GM23338 (cell line): ENCODE results near the gene NSD2. TPM values are rescaled to one million over a fixed set of nuclear protein-coding genes. Genes with fewer than 3 reads are reported as not detected.

Experiments
- ATAC-seq: fragments of 200-7000 bp; cut with Tn5 transposase; 3 replicates; pipeline ENCODE4 v1.9.1; 2020
- DNase-seq: peaks from one replicate; pipeline ENCODE4 v3.0.0-alpha.2; 2015; ENCODE audit warnings: low spot score
- H2AFZ ChIP-seq: fragments of 200-600 bp; sonication (generic); 2 replicates; pipeline ENCODE4 v1.8.0; 2016; ENCODE audit warnings: antibody characterized with exemption, mild to moderate bottlenecking, moderate library complexity
- H3F3A ChIP-seq: fragments of 200-600 bp; sonication (generic); replicated peaks from 2 replicates; pipeline ENCODE4 v1.8.0; 2017; ENCODE audit warnings: antibody characterized with exemption, mixed run types, low read depth
- H3K27ac ChIP-seq: fragments of 200-600 bp; sonication (generic); 2 replicates; pipeline ENCODE4 v1.6.1; 2016; ENCODE audit warnings: low read depth
- H3K27me3 ChIP-seq: fragments of 200-600 bp; sonication (generic); 2 replicates; pipeline ENCODE4 v1.8.0; 2016; ENCODE audit warnings: mild to moderate bottlenecking, mixed run types, moderate library complexity; ENCODE audit not compliant: insufficient read depth
- H3K36me3 ChIP-seq: fragments of 200-600 bp; sonication (generic); 2 replicates; pipeline ENCODE4 v1.8.0; 2016; ENCODE audit warnings: mild to moderate bottlenecking; ENCODE audit not compliant: insufficient read depth
- H3K4me1 ChIP-seq: fragments of 200-600 bp; sonication (generic); 2 replicates; pipeline ENCODE4 v1.8.0; 2016; ENCODE audit warnings: mild to moderate bottlenecking, moderate library complexity; ENCODE audit not compliant: insufficient read depth
- H3K4me2 ChIP-seq: fragments of 200-600 bp; sonication (generic); 2 replicates; pipeline ENCODE4 v1.7.1; 2017; ENCODE audit warnings: mixed run types
- H3K4me3 ChIP-seq: fragments of 200-600 bp; sonication (generic); 2 replicates; pipeline ENCODE4 v1.6.1; 2016; ENCODE audit warnings: mixed run types
- H3K79me2 ChIP-seq: fragments of 200-600 bp; sonication (generic); replicated peaks from 2 replicates; pipeline ENCODE4 v1.8.0; 2017; ENCODE audit warnings: mild to moderate bottlenecking; ENCODE audit not compliant: insufficient read depth
- H3K9me2 ChIP-seq: fragments of 200-600 bp; sonication (generic); 2 replicates; pipeline ENCODE4 v1.8.0; 2017; ENCODE audit not compliant: insufficient read depth
- H4K20me1 ChIP-seq: fragments of 200-600 bp; sonication (generic); replicated peaks from 2 replicates; pipeline ENCODE4 v1.8.0; 2017; ENCODE audit warnings: mild to moderate bottlenecking; ENCODE audit not compliant: insufficient read depth
- H3K27ac Mint-ChIP-seq: 2 replicates; pipeline ENCODE4 v1.8.0; 2020; ENCODE audit warnings: inconsistent platforms, mild to moderate bottlenecking, moderate library complexity, mixed read lengths
- H3K27me3 Mint-ChIP-seq: 3 replicates; pipeline ENCODE4 v1.8.0; 2022; ENCODE audit warnings: low read depth, mild to moderate bottlenecking, moderate library complexity, mixed read lengths, inconsistent platforms; ENCODE audit not compliant: insufficient read depth, poor library complexity
- H3K36me3 Mint-ChIP-seq: 3 replicates; pipeline ENCODE4 v1.8.0; 2021; ENCODE audit warnings: low read depth, mild to moderate bottlenecking, inconsistent platforms, moderate library complexity, mixed read lengths
- H3K4me1 Mint-ChIP-seq: 3 replicates; pipeline ENCODE4 v1.8.0; 2020; ENCODE audit warnings: mild to moderate bottlenecking, inconsistent platforms, mixed read lengths
- H3K4me3 Mint-ChIP-seq: 3 replicates; pipeline ENCODE4 v1.8.0; 2021; ENCODE audit warnings: moderate library complexity, mild to moderate bottlenecking, inconsistent platforms, mixed read lengths
- H3K9me3 Mint-ChIP-seq: 3 replicates; pipeline ENCODE4 v1.8.0; 2020; ENCODE audit warnings: moderate library complexity, mild to moderate bottlenecking, inconsistent platforms, mixed read lengths
- CTCF ChIP-seq, 2 experiments: fragments of 200-600 bp in 1 of 2; sonication (generic) in 1 of 2; conservative IDR thresholded peaks; 2 replicates each; pipeline versions ENCODE4 v1.5.1 to v1.6.1; 2016 to 2017; ENCODE audit warnings: antibody characterized with exemption in 2 of 2, low read depth in 2 of 2, mild to moderate bottlenecking in 2 of 2, moderate library complexity in 1 of 2
- ETS1 ChIP-seq: IDR thresholded peaks from 2 replicates; pipeline ENCODE4 v1.6.1; 2016; ENCODE audit warnings: antibody characterized with exemption
- EZH2 ChIP-seq: fragments of 200-600 bp; sonication (generic); IDR thresholded peaks from one replicate; pipeline ENCODE4 v1.8.0; 2017; ENCODE audit warnings: antibody characterized with exemption, mild to moderate bottlenecking, low read depth; ENCODE audit not compliant: unreplicated experiment
- JUNB ChIP-seq: IDR thresholded peaks from one replicate; pipeline ENCODE4 v1.6.1; 2016; ENCODE audit warnings: antibody characterized with exemption; ENCODE audit not compliant: unreplicated experiment
- POLR2AphosphoS5 ChIP-seq: IDR thresholded peaks from 2 replicates; pipeline ENCODE4 v1.6.1; 2016; ENCODE audit warnings: antibody characterized with exemption, low read depth
- ZNF331 ChIP-seq: fragments of 250-450 bp; sonication (Bioruptor Pico); IDR thresholded peaks from 2 replicates; pipeline ENCODE4 v1.5.0; 2020; ENCODE audit warnings: low read depth, mild to moderate bottlenecking, moderate library complexity
- ZNF462 ChIP-seq: fragments of 250-450 bp; sonication (Bioruptor Pico); IDR thresholded peaks from 2 replicates; pipeline ENCODE4 v1.5.0; 2020; ENCODE audit warnings: mild to moderate bottlenecking, moderate library complexity
- polyA plus RNA-seq: library from polyadenylated mRNA; unstranded; fragments of >200 nt; fragmentation: Nextera tagmentation; extraction: Ambion mirVana; gene quantifications from 2 replicates; pipeline ENCODE4 v1.2.1, GENCODE V29; 2016
- total RNA-seq: library from RNA; depleted of rRNA; stranded (reverse); fragments of >200 nt; shearing (Covaris generic); gene quantifications from 2 replicates; pipeline ENCODE4 v1.2.3, GENCODE V29; 2014

NSD2 gene
- total and polyA plus RNA-seq, 2 experiments from 2014 or later = 33.5 to 84.4 TPM

GRCh38 chr4:1928356-1929239 lies 57.4 kb downstream of the NSD2 start:
- ATAC-seq (no peak), DNase-seq (no peak)
- Histone ChIP-seq H4K20me1 (peaks cover 2% of the 10 kb centered on the region), H3K9me2 (no peaks in the 10 kb centered on the region), H2AFZ (no peak overlapping the region), H3K4me3 (no peak overlapping the region), H3K27me3 (no peaks in the 10 kb centered on the region), H3K36me3 (peaks cover 3% of the 10 kb centered on the region; the same call in 1 of the 2 replicates), H3K79me2 (no peaks in the 10 kb centered on the region; the same call in 1 of the 2 replicates), H3K4me2 (no peak overlapping the region), H3K27ac (no peak overlapping the region), H3K4me1 (no peaks in the 10 kb centered on the region), H3F3A (no peaks in the 10 kb centered on the region)
- H3K27me3 Mint-ChIP-seq = peaks cover 5% of the 10 kb centered on the region
- peak overlapping the region; percentile 54 for H3K27ac Mint-ChIP-seq
- H3K9me3 Mint-ChIP-seq = no peaks in the 10 kb centered on the region
- H3K4me1 Mint-ChIP-seq = no peaks in the 10 kb centered on the region
- TF ChIP-seq ZNF462 (CRISPR knock-in tag) (no peak), POLR2AphosphoS5 (no peak), ZNF331 (CRISPR knock-in tag) (no peak), CTCF (conservative IDR thresholded peaks at IDR 0.05; ENCODE audit: low read depth in 2 of 2) (no peak), ETS1 (no peak), JUNB (no peak), EZH2 (no peak)
- H3K4me3 Mint-ChIP-seq = no peak overlapping the region; the same call in 2 of the 3 replicates
- peaks cover 29% of the 10 kb centered on the region for H3K36me3 Mint-ChIP-seq
